Trophoblast cell (in vitro differentiated cells and primary cell): ENCODE measurements around the gene PNPLA2.

ENCODE experiments used
- DNase-seq, 2 donors: peaks; one replicate each; pipeline ENCODE4 v3.0.0-alpha.2; 2016
- H2AFZ ChIP-seq: 2 replicates; pipeline ENCODE4 v1.6.1; 2013; ENCODE audit warnings: low read length, moderate library complexity, mild to moderate bottlenecking; ENCODE audit not compliant: insufficient read depth, poor library complexity
- H2AK5ac ChIP-seq: 2 replicates; pipeline ENCODE4 v1.6.1; 2013; ENCODE audit warnings: mild to moderate bottlenecking, low read length
- H2BK120ac ChIP-seq: 2 replicates; pipeline ENCODE4 v1.6.1; 2013; ENCODE audit warnings: low read length, mild to moderate bottlenecking, moderate library complexity; ENCODE audit not compliant: insufficient read depth, poor library complexity
- H2BK12ac ChIP-seq: 2 replicates; pipeline ENCODE4 v1.6.1; 2013; ENCODE audit warnings: mild to moderate bottlenecking, low read length, moderate library complexity
- H2BK5ac ChIP-seq: 2 replicates; pipeline ENCODE4 v1.6.1; 2013; ENCODE audit warnings: low read length, low read depth, moderate library complexity, mild to moderate bottlenecking; ENCODE audit not compliant: poor library complexity
- H3K14ac ChIP-seq: 2 replicates; pipeline ENCODE4 v1.6.1; 2013; ENCODE audit warnings: mild to moderate bottlenecking, low read length
- H3K18ac ChIP-seq: 2 replicates; pipeline ENCODE4 v1.6.1; 2013; ENCODE audit warnings: mild to moderate bottlenecking, low read length
- H3K23ac ChIP-seq: 2 replicates; pipeline ENCODE4 v1.6.1; 2013; ENCODE audit warnings: low read length
- H3K27ac ChIP-seq: 2 replicates; pipeline ENCODE4 v1.5.1; 2013; ENCODE audit warnings: low read depth, mild to moderate bottlenecking, inconsistent platforms, low read length, moderate library complexity
- H3K27me3 ChIP-seq: 2 replicates; pipeline ENCODE4 v1.6.1; 2013; ENCODE audit warnings: inconsistent platforms, mild to moderate bottlenecking, low read length, moderate library complexity; ENCODE audit not compliant: insufficient read depth
- H3K36me3 ChIP-seq, 2 experiments: 1 replicate in 1 of 2; 2 replicates in 1 of 2; pipeline ENCODE4 v1.6.1; 2013; ENCODE audit warnings: low read length in 2 of 2, mild to moderate bottlenecking in 2 of 2, moderate library complexity in 1 of 2; ENCODE audit not compliant: insufficient read depth in 2 of 2, control insufficient read depth in 1 of 2
- H3K4ac ChIP-seq: 2 replicates; pipeline ENCODE4 v1.6.1; 2013; ENCODE audit warnings: low read depth, mild to moderate bottlenecking, low read length, moderate library complexity
- H3K4me1 ChIP-seq, 2 experiments: 1 replicate in 1 of 2; 2 replicates in 1 of 2; pipeline ENCODE4 v1.6.1; 2013; ENCODE audit warnings: low read length in 2 of 2, mild to moderate bottlenecking in 2 of 2, moderate library complexity in 1 of 2; ENCODE audit not compliant: insufficient read depth in 2 of 2, control insufficient read depth in 1 of 2
- H3K4me2 ChIP-seq: 2 replicates; pipeline ENCODE4 v1.6.1; 2013; ENCODE audit warnings: inconsistent platforms, mild to moderate bottlenecking, low read length, moderate library complexity
- H3K4me3 ChIP-seq: 2 replicates; pipeline ENCODE4 v1.5.1; 2013; ENCODE audit warnings: mild to moderate bottlenecking, low read depth, low read length, inconsistent platforms
- H3K79me1 ChIP-seq: one replicate; pipeline ENCODE4 v1.6.1; 2013; ENCODE audit warnings: low read length
- H3K79me2 ChIP-seq: 2 replicates; pipeline ENCODE4 v1.6.1; 2013; ENCODE audit warnings: low read length, mild to moderate bottlenecking; ENCODE audit not compliant: control insufficient read depth, insufficient read depth, poor library complexity
- H3K9ac ChIP-seq: 2 replicates; pipeline ENCODE4 v1.6.1; 2013; ENCODE audit warnings: mild to moderate bottlenecking, low read length
- H3K9me3 ChIP-seq: 2 replicates; pipeline ENCODE4 v1.6.1; 2013; ENCODE audit warnings: low read depth, mild to moderate bottlenecking, control low read depth, inconsistent platforms, low read length; ENCODE audit not compliant: insufficient read depth
- H4K12ac ChIP-seq: 2 replicates; pipeline ENCODE4 v1.6.1; 2013; ENCODE audit warnings: low read depth, mild to moderate bottlenecking, low read length, moderate library complexity
- H4K8ac ChIP-seq: 2 replicates; pipeline ENCODE4 v1.6.1; 2013; ENCODE audit warnings: low read depth, mild to moderate bottlenecking, low read length, moderate library complexity
- H4K91ac ChIP-seq: one replicate; pipeline ENCODE4 v1.6.1; 2013; ENCODE audit warnings: low read depth, mild to moderate bottlenecking, low read length, moderate library complexity
- WGBS: extraction: QIAGEN DNeasy Blood & Tissue Kit; methylation state at CpG from one replicate; pipeline ENCODE4 v1.1.7; 2013; ENCODE audit warnings: missing lambda C conversion rate; ENCODE audit not compliant: insufficient read length, insufficient coverage; ENCODE audit errors: extremely low coverage; 5-methylcytosine and 5-hydroxymethylcytosine counted together

The PNPLA2 gene

DNA sequence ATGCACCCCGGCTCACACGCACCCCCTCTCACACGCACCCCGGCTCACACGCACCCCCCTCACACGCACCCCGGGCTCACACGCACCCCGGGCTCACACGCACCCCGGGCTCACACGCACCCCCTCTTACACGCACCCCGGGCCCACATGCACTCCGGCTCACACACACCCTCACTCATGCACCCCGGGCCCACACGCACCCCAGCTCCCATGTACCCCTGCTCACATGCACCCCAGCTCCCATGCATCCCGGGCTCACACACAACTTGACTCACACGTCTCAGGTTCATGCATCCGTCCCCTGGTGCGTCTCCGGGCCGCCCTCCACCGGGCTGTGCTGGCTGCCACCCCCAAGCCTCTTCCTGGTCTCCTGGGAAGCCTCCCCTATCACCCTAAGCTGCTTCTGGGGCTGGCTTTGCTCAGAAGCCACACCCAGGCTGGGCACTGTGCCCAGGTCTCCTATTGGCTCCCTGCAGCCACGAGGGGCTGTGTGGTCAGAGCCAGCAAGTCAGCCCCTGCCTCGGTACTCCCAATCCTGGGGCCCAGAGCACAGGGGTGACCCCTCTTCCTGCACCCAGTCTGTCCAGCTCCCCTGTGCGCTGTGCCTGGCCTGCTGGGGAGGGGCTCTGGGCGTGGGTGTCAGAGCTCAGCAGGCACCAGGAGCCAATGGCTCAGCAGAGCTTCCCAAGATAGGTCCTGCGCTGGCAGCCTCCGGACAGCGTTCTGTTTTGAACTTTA lies 40.8 kb downstream of the PNPLA2 start:
- no peaks in the 10 kb centered on the region for H3K4me1 ChIP-seq
- no CpG with 5 or more reads among the region's 31 CpGs for WGBS
- H3K9me3 ChIP-seq, result peaks cover 1% of the 10 kb centered on the region
- H4K8ac ChIP-seq, result no peak overlapping the region
- no peak overlapping the region for H3K4me2 ChIP-seq
- H3K18ac ChIP-seq, result no peak overlapping the region
- no peak overlapping the region for H2AFZ ChIP-seq
- H3K27me3 ChIP-seq, result no peaks in the 10 kb centered on the region
- peaks cover 0 to 4% of the 10 kb centered on the region in 2 experiments for H3K36me3 ChIP-seq
- H2AK5ac ChIP-seq, result no peak overlapping the region
- peak in 1 of 2 donors; percentile 9 for DNase-seq
- no peak overlapping the region for H3K9ac ChIP-seq
- no peaks in the 10 kb centered on the region for H3K79me2 ChIP-seq
- no peak overlapping the region for H2BK12ac ChIP-seq
- H4K12ac ChIP-seq, result no peak overlapping the region
- H3K4me3 ChIP-seq, result no peak overlapping the region
- no peak overlapping the region for H2BK120ac ChIP-seq
- H4K91ac ChIP-seq, result no peak overlapping the region
- H3K14ac ChIP-seq, result no peak overlapping the region
- no peak overlapping the region for H2BK5ac ChIP-seq
- no peak overlapping the region for H3K23ac ChIP-seq
- no peaks in the 10 kb centered on the region for H3K79me1 ChIP-seq
- no peak overlapping the region for H3K27ac ChIP-seq
- H3K4ac ChIP-seq, result no peak overlapping the region

DNA sequence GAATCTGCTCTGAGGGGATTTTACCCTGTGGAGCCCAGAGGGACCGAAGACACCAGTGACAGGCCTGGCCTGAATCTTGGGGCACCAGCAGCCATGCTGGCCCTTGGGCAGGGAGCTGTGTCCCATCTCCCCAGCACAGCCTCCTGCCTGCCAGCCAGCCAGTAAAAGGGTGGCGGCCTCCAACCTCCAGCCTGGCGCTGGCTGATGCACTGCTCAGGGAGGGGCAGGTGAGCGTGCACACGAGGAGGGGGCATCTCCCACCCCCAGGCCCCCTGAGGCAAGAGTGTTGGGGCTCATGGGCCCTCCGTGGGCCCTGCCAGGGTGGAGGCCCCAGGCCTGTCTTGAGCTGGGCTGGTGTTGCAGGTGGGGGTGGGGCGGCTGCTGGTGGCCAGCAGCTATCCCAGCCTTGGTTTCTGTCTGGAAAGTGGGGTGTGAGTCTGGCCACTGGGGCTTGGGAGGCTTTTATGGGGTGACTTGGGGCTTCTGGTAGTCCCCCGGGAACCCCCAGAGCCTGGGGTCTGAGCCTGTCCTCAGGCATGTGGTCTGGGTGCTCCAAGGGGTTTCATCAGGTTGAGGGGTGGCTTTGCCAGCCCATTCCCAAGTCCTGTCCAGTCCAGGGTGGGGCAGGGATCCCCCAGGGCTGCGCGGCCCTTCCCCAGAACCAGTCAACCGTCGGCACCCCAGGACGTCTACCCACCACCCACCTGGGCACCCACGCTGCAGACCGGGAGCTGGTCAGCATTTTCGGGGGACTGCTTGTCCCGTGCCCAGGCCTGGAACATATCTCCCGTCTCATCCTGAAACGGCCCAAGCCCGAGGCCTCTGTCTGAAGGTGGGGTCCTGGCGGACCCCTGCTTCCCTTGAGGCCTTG lies 41.8 kb downstream of the PNPLA2 start:
- H3K4me3 ChIP-seq, result no peak overlapping the region

DNA sequence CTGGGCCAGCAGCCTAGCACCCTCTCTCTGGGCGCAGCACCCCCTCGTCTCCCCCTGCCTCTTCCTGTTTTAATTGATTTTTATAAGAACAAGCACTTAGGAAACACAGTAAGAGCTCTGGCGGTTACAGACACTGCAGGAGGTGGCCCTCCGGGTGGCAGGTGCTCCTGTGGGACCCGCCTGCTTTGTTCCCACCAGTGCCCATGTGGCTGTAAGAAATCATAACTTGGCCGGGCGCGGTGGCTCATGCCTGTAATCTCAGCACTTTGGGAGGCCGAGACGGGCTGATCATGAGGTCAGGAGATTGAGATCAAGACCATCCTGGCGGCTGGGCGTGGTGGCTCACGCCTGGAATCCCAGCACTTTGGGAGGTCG lies 42.4 kb downstream of the PNPLA2 start:
- no peaks in the 10 kb centered on the region for H3K4me1 ChIP-seq
- H3K4ac ChIP-seq, result no peak overlapping the region
- WGBS, result no CpG with 5 or more reads among the region's 14 CpGs
- no peaks in the 10 kb centered on the region for H3K79me1 ChIP-seq
- peaks cover 0 to 5% of the 10 kb centered on the region in 2 experiments for H3K36me3 ChIP-seq
- H2BK12ac ChIP-seq, result no peak overlapping the region
- H3K79me2 ChIP-seq, result no peaks in the 10 kb centered on the region
- H3K4me3 ChIP-seq, result no peak overlapping the region
- no peak overlapping the region for H2AFZ ChIP-seq
- no peak overlapping the region for H3K23ac ChIP-seq
- H3K9me3 ChIP-seq, result peaks cover 1% of the 10 kb centered on the region
- H4K91ac ChIP-seq, result no peak overlapping the region
- H3K9ac ChIP-seq, result no peak overlapping the region
- DNase-seq, result no peak
- no peak overlapping the region for H2BK120ac ChIP-seq
- H3K27me3 ChIP-seq, result no peaks in the 10 kb centered on the region
- H4K12ac ChIP-seq, result no peak overlapping the region
- no peak overlapping the region for H3K4me2 ChIP-seq
- H4K8ac ChIP-seq, result no peak overlapping the region
- no peak overlapping the region for H3K14ac ChIP-seq
- no peak overlapping the region for H2BK5ac ChIP-seq
- no peak overlapping the region for H3K18ac ChIP-seq
- no peak overlapping the region for H3K27ac ChIP-seq
- H2AK5ac ChIP-seq, result no peak overlapping the region

More for the DNA sequence above, 41.8 kb downstream of the PNPLA2 start:
- no CpG with 5 or more reads among the region's 21 CpGs for WGBS
- Histone ChIP-seq H3K14ac (no peak overlapping the region), H2BK12ac (no peak overlapping the region), H3K4me2 (no peak overlapping the region), H4K12ac (no peak overlapping the region), H4K8ac (no peak overlapping the region), H2AFZ (no peak overlapping the region), H3K23ac (no peak overlapping the region), H4K91ac (no peak overlapping the region), H2BK5ac (no peak overlapping the region), H3K4ac (no peak overlapping the region), H3K9me3 (peaks cover 1% of the 10 kb centered on the region), H3K27ac (no peak overlapping the region), H3K27me3 (no peaks in the 10 kb centered on the region), H3K18ac (no peak overlapping the region), H3K4me1 (no peaks in the 10 kb centered on the region), H3K79me2 (no peaks in the 10 kb centered on the region), H2AK5ac (no peak overlapping the region), H3K9ac (no peak overlapping the region), H3K36me3 (peaks cover 0 to 5% of the 10 kb centered on the region in 2 experiments), H3K79me1 (no peaks in the 10 kb centered on the region), H2BK120ac (no peak overlapping the region)
- DNase-seq, result no peak

DNA sequence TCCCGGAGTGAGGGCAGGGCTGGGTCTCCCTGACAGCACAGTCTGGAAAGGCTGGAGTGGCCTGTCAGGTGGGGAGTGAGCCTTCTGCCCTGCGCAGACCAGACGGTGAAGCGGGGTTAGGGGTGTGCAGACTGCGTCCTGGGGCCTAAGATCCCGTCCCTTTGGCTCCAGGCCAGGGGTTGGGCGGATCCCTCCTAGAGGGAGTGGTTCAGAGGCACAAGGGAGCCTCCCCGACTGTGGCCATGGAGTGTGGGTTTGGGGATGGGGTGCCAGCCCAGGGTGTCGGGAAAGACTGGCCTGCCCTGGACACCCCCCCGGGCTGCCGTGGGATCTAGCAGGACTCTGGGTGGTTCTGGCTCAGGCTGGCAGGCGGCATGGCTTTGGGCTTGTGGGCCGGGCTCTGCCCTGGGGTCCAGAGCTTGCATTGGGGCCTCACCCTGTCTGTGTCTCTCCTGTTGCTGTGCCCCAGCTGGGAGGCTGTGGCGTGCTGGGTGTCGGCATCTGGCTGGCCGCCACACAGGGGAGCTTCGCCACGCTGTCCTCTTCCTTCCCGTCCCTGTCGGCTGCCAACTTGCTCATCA lies 43.5 kb downstream of the PNPLA2 start:
- Histone ChIP-seq H3K18ac (no peak overlapping the region), H3K4ac (no peak overlapping the region), H3K14ac (no peak overlapping the region), H3K9ac (no peak overlapping the region), H3K9me3 (peaks cover 1% of the 10 kb centered on the region), H4K8ac (no peak overlapping the region), H2AFZ (no peak overlapping the region), H3K4me3 (no peak overlapping the region), H4K12ac (no peak overlapping the region), H3K27ac (no peak overlapping the region), H3K4me1 (no peaks in the 10 kb centered on the region), H3K4me2 (no peak overlapping the region), H3K79me2 (no peaks in the 10 kb centered on the region), H2BK12ac (no peak overlapping the region), H3K23ac (no peak overlapping the region), H3K36me3 (peaks cover 5 to 7% of the 10 kb centered on the region in 2 experiments), H2BK120ac (no peak overlapping the region), H4K91ac (no peak overlapping the region), H2BK5ac (no peak overlapping the region), H3K27me3 (no peaks in the 10 kb centered on the region), H3K79me1 (no peaks in the 10 kb centered on the region), H2AK5ac (no peak overlapping the region)
- WGBS, result no CpG with 5 or more reads among the region's 20 CpGs
- no peak for DNase-seq
